GM12892 (cell line): ENCODE data around the gene CYTL1.
"Not testable (repeated sequence)": the region's sequence is repeated elsewhere in the genome, so short reads cannot be mapped to it uniquely, and the experiment has no call there.

Source experiments
- POLR2A ChIP-seq: IDR thresholded peaks from 2 replicates; pipeline ENCODE4 v1.6.1; 2011; ENCODE audit warnings: low read depth, low read length, control low read depth
- POLR2AphosphoS5 ChIP-seq: IDR thresholded peaks from 2 replicates; pipeline ENCODE4 v1.6.1; 2011; ENCODE audit warnings: low read depth, low read length, control low read depth
- TAF1 ChIP-seq: IDR thresholded peaks from 2 replicates; pipeline ENCODE4 v1.6.1; 2011; ENCODE audit warnings: low read depth, mild to moderate bottlenecking, control low read depth, low read length, borderline replicate concordance

- TF ChIP-seq POLR2AphosphoS5, POLR2A, TAF1: not testable (repeated sequence)
Observed at GRCh38 chr4:4996935-4997334, 22.3 kb downstream of the CYTL1 start.
